ENCODE results near the gene CCDC57.

Gene CCDC57

DNA sequence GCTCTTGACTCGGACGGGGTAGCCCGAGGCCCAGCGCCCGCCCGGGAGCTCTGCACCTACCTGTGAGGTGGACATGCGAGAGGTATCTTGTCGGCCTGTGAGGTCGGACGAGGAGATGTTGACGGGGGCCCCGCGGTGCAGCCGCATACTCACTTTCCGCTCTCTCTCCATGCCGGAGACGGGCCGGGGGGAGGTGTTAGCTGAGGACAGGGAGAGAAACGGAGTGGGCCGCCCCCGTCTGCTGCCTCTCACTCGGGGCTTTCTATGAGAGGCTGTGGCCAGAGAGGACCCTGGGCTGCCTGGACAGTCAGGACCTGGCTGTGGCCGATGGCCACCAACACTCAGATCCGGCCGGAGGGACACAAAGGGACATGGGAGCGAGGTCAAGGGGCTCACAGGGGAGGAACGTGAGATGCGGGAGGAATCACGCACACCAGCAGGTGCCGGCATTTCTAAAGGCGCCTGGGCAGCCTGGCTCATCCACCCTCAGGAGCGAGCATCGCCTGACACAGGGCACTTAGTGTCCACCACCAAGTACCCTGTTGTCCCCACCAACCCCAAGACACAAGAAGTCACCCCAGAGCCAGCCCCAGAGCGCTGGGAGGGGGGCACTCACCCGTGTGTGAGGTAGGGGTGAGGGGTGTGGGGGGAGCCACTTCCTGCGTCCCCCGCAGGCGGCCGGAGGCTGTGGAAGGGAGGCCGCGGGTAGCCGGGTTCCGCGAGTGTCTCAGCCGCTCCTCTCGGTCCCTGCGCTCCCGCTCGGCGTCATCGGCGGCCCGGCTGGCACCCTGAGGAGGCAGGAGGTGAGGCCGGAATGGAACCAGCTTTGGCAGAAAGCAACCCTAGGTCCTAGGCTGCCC is 36.4 kb upstream of the CCDC57 start:
- H3K79me2 ChIP-seq (ENCODE audit: control insufficient read depth, low read length): peaks cover 7% of the 10 kb centered on the region
- H4K20me1 ChIP-seq (ENCODE audit: control insufficient read depth, insufficient read depth, low read depth, low read length): 0 out of 2 replicates have a peak, but pooled peaks cover 6% of the 10 kb centered on the region
- H3K4me2 ChIP-seq (ENCODE audit: low read length): no peak overlapping the region
- H3K9me2 ChIP-seq (replicated peaks; ENCODE audit: control insufficient read depth, low read length): no peaks in the 10 kb centered on the region
- no peak overlapping the region for H3K27ac ChIP-seq (ENCODE audit: low read depth, low read length)
- H3K4me3 ChIP-seq (ENCODE audit: low read length): no peak overlapping the region
- H3F3A ChIP-seq (ENCODE audit: control insufficient read depth, insufficient read depth): 0 out of 2 replicates have a peak, but pooled peaks cover 1% of the 10 kb centered on the region
- H3K27me3 ChIP-seq (ENCODE audit: control insufficient read depth, low read length): no peaks in the 10 kb centered on the region
- TF ChIP-seq, protein P1, sequence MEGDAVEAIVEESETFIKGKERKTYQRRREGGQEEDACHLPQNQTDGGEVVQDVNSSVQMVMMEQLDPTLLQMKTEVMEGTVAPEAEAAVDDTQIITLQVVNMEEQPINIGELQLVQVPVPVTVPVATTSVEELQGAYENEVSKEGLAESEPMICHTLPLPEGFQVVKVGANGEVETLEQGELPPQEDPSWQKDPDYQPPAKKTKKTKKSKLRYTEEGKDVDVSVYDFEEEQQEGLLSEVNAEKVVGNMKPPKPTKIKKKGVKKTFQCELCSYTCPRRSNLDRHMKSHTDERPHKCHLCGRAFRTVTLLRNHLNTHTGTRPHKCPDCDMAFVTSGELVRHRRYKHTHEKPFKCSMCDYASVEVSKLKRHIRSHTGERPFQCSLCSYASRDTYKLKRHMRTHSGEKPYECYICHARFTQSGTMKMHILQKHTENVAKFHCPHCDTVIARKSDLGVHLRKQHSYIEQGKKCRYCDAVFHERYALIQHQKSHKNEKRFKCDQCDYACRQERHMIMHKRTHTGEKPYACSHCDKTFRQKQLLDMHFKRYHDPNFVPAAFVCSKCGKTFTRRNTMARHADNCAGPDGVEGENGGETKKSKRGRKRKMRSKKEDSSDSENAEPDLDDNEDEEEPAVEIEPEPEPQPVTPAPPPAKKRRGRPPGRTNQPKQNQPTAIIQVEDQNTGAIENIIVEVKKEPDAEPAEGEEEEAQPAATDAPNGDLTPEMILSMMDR (IDR thresholded peaks at IDR 0.05; ENCODE audit: low read depth, low read length, poor library complexity, severe bottlenecking): no peak
- no peak for TF ChIP-seq EZH2phosphoT487 (IDR thresholded peaks at IDR 0.05; ENCODE audit: borderline replicate concordance, low read length)
- H3K36me3 ChIP-seq (ENCODE audit: control insufficient read depth, low read length): peaks cover 94% of the 10 kb centered on the region
- no peaks in the 10 kb centered on the region for H3K9me3 ChIP-seq (ENCODE audit: control insufficient read depth, insufficient read depth, low read length)
- H3K4me1 ChIP-seq (ENCODE audit: control insufficient read depth, low read length): no peaks in the 10 kb centered on the region

DNA sequence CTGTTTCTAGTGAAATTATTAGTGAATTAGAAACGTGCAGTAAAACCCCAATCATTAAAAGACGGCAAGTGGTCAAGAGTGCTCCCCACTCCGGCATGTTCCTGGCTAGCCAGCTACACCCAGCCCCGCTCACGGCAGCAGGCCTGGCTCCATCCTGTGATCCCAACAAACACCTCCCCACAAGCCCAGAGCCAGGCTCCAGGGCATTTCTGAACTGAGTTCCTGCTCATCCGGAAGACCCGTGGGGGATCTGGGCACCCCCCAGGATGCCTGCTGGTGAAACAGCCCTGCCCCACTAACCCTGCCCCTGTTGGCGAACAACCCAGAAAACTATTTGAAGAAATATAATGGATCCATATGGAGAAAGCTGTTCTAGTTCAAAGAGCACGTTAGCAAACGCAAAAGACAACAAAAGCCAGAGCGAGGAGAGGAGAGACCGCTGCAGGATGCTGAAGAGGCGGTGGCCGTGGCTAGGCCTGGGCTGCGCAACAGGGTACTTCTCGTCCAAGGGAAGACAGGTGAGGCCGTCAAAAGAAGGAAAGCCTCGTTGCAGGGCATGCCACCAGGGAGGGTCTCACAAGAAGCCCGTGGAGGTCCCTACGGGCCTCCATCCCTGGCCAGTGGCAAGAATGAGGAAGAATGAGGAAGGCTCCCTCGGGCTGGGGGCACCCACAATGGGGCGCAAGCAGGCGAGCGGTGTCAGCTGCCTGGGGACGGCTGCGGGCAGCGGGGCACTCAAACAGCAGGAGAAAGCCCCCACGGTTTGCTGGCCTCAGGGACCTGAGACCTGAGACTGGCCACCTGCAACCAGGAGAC is 35.4 kb upstream of the CCDC57 start:
- Histone ChIP-seq H3K4me3 (ENCODE audit: low read length) (no peak overlapping the region), H3K4me1 (ENCODE audit: control insufficient read depth, low read length) (no peaks in the 10 kb centered on the region), H3F3A (ENCODE audit: control insufficient read depth, insufficient read depth) (peaks cover 2% of the 10 kb centered on the region; the same call in 1 of the 2 replicates), H3K27ac (ENCODE audit: low read depth, low read length) (no peak overlapping the region), H4K20me1 (ENCODE audit: control insufficient read depth, insufficient read depth, low read depth, low read length) (0 out of 2 replicates have a peak, but pooled peaks cover 6% of the 10 kb centered on the region), H3K79me2 (ENCODE audit: control insufficient read depth, low read length) (peaks cover 6% of the 10 kb centered on the region), H3K4me2 (ENCODE audit: low read length) (no peak overlapping the region), H3K36me3 (ENCODE audit: control insufficient read depth, low read length) (peaks cover 98% of the 10 kb centered on the region), H3K9me2 (replicated peaks; ENCODE audit: control insufficient read depth, low read length) (no peaks in the 10 kb centered on the region), H3K27me3 (ENCODE audit: control insufficient read depth, low read length) (no peaks in the 10 kb centered on the region), H3K9me3 (ENCODE audit: control insufficient read depth, insufficient read depth, low read length) (no peaks in the 10 kb centered on the region)
- TF ChIP-seq EZH2phosphoT487 (IDR thresholded peaks at IDR 0.05; ENCODE audit: borderline replicate concordance, low read length): no peak
- TF ChIP-seq, protein P1 (IDR thresholded peaks at IDR 0.05; ENCODE audit: low read depth, low read length, poor library complexity, severe bottlenecking): no peak

DNA sequence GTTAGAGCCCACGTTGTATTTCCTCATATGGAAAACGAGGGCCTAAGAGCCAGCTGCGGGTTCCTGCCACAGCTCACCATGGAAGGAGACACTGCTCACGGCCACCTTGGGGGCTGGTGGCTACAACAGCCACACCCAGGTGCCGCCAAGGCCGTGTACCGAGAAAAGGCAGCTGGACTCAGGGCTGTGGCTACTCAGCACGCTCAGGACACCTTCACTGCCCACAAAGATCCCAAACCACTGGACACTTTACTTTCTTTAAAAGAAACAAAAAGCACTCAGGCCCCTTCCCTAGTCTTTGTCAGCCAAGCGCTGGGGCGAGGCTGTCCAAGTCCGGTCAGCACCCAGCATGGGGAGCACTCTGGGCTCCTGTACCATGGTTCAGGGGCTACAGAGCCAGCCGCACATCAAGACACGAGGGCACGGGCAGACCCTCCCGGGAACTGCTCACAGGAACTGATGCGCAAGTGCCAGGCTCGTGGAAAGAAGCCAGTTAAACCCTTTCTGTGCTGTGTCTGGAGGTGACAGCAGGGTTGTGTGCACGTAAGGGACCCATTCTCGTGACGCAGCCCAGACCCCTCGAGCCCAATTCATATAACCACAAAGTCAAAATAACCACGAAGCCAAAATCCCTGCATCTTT is 34.7 kb upstream of the CCDC57 start:
- Histone ChIP-seq H3K9me2 (replicated peaks; ENCODE audit: control insufficient read depth, low read length) (no peaks in the 10 kb centered on the region), H3K9me3 (ENCODE audit: control insufficient read depth, insufficient read depth, low read length) (no peaks in the 10 kb centered on the region), H4K20me1 (ENCODE audit: control insufficient read depth, insufficient read depth, low read depth, low read length) (0 out of 2 replicates have a peak, but pooled peaks cover 6% of the 10 kb centered on the region), H3K27me3 (ENCODE audit: control insufficient read depth, low read length) (no peaks in the 10 kb centered on the region), H3K79me2 (ENCODE audit: control insufficient read depth, low read length) (peaks cover 4% of the 10 kb centered on the region; the same call in 1 of the 2 replicates), H3K4me3 (ENCODE audit: low read length) (no peak overlapping the region), H3K4me1 (ENCODE audit: control insufficient read depth, low read length) (no peaks in the 10 kb centered on the region), H3K27ac (ENCODE audit: low read depth, low read length) (no peak overlapping the region), H3F3A (ENCODE audit: control insufficient read depth, insufficient read depth) (peaks cover 2% of the 10 kb centered on the region; the same call in 1 of the 2 replicates), H3K36me3 (ENCODE audit: control insufficient read depth, low read length) (peaks cover 98% of the 10 kb centered on the region), H3K4me2 (ENCODE audit: low read length) (no peak overlapping the region)
- TF ChIP-seq EZH2phosphoT487 (IDR thresholded peaks at IDR 0.05; ENCODE audit: borderline replicate concordance, low read length): no peak
- TF ChIP-seq, protein P1 (IDR thresholded peaks at IDR 0.05; ENCODE audit: low read depth, low read length, poor library complexity, severe bottlenecking): no peak
